Measurements from ENCODE around the gene AK1.

DNA sequence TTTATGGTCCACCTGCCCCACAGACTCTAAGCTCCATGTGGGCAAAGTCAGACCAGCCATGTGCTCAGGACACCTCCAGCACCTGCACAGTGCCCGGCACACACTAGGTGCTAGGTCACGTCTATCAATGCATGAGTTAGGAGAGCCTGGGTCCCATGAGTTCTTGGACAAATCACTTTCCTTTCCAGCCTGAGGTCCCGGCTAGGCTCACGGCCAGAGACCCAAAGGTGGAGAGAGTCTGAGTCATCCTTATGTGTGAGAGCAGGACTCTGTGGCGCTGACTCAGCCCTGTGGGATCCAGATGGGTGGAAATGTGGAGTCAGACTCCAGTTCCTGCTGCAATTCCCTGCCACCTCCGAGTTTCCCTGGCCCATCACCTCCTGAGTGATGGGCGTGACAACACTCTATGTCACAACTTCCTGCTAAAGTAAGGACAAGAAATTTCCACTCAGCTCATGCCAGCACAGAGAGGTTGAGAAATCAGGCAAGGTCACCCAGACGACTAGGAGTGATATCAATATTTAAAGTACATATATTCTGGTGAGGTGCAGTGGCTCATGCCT, 41.9 kb upstream of the AK1 start:
- TF ChIP-seq, protein P1, sequence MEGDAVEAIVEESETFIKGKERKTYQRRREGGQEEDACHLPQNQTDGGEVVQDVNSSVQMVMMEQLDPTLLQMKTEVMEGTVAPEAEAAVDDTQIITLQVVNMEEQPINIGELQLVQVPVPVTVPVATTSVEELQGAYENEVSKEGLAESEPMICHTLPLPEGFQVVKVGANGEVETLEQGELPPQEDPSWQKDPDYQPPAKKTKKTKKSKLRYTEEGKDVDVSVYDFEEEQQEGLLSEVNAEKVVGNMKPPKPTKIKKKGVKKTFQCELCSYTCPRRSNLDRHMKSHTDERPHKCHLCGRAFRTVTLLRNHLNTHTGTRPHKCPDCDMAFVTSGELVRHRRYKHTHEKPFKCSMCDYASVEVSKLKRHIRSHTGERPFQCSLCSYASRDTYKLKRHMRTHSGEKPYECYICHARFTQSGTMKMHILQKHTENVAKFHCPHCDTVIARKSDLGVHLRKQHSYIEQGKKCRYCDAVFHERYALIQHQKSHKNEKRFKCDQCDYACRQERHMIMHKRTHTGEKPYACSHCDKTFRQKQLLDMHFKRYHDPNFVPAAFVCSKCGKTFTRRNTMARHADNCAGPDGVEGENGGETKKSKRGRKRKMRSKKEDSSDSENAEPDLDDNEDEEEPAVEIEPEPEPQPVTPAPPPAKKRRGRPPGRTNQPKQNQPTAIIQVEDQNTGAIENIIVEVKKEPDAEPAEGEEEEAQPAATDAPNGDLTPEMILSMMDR (conservative IDR thresholded peaks at IDR 0.05 in 1 of 2, IDR thresholded peaks at IDR 0.05 in 1 of 2; ENCODE audit: extremely low read depth in 1 of 2, insufficient read depth in 1 of 2, low read depth in 1 of 2, low read length in 2 of 2): no peak
- TF ChIP-seq EZH2 (IDR thresholded peaks at IDR 0.05; ENCODE audit: borderline replicate concordance, low read length): no peak
